CD4-positive, alpha-beta T cell treated with Interferon alpha-2 for 1 hour (primary cell): ENCODE measurements around the gene TRMT2B.
"Not testable (repeated sequence)": the region's sequence is repeated elsewhere in the genome, so short reads cannot be mapped to it uniquely, and the experiment has no call there.

Source experiments
- DNase-seq, 2 donors: peaks; one replicate each; pipeline ENCODE4 v3.0.0-alpha.2; 2020 to 2022

The TRMT2B gene

DNA sequence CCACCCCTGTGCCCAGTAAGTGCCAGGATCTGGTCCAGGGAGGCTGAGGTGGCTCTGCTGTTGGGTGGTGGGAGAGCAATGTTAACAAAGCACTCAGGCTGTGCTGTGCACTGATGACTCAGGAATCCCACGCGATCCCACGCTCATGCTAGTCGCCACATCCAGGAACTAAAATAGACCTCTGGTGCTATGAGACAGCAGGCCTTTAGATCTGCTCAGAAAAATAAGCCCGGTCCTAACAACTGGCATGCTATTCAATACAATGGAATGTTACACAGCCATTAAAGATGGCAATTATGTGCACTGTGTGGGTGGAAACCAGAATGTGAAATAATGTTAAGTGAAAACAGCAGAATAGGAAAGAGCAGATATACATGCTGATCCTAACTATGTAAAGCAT lies 56.4 kb downstream of the TRMT2B start:
- DNase-seq = no peak

DNA sequence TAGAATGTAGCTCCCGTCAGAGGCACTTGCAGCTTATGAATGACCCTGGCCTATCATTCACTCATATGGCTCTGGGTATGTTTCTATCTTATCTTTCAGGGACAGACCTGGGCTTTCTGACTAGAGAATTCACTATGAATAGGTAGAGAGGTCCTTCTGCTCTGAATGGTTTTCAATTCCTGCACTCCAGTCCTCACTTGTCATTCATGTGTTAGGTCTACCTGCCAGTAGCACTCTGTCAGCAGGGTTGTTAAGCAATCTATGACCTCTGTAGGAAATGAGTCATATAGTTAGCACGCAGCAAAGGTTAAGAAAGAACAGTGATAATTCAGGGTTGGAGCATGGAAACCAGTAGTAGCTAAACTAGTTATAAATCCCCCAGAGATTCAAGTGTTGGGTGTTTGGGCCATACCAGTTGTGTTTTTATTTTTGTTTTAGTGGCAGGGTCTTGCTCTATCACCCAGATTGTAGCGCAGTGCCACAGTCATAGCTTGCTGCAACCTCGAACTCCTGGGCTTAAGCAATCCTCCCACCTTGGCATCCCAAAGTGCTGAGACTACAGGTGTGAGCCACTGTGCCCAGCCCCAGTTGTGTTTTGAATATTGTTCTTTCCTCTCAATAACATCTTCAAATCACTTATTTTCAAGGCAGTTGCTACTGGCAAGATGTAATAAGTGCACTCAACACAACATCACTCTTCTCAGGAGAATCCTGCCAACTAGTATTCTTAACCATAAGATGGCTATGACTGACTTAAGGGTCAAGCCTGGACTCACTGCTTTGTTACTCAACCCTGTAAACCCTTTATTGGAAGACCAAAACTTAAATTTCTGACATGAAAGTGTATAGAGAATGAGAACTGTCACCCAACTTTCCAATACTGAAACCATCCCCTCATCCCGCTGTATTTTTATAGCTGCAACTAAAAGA lies 57.3 kb downstream of the TRMT2B start:
- no peak for DNase-seq

DNA sequence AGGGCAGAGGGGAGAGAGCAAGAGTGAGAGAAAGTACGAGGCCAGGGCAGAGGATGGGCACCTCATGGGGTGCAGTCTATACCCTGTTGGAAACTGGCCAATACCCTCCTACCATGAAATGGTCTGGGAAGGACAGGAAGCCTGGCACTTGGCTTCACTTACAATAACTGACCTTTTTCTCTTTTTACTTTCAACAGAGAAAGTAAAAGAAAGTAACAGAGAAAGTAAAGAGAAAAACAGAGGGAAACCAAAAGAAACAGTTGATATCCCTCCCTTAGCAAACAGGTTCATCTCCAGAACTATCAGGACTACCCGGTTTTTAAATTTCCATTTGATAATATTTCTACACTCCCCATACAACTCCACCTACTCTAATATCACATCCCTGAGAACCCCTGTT lies 61.8 kb downstream of the TRMT2B start:
- DNase-seq = no peak

DNA sequence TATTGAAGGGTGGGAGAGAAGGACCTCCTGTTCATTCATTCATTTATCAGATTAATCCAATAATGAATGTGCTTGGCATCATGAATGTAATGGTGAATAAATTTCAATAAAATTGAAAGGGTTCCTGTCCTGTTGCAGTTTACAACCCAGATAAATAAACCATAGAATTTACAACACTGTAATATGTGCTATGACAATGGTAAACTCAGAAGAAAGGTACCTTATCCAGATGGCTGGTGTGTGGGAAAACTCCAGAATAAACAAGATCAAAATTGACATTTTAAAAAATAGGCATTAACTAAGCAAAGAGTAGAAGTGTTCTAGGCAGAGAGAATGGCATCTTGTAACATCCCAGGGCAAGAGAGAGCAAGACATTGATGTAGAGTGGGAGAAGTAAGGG lies 67.1 kb downstream of the TRMT2B start:
- no peak for DNase-seq

DNA sequence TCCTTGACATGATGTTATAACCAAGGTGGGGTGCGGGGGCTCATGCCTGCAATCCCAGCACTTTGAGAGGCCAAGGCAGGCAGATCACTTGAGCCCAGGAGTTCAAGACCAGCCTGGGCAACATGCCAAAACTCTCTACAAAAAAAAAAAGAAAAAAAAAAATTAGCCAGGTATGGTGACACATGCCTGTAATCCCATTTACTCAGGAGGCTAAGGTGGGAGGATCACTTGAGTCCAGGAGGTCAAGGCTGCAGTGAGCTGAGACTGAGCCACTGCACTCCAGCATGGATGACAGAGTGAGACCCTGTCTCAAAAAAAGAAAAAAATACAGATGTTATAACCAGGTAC lies 70.4 kb downstream of the TRMT2B start:
- DNase-seq = not testable (repeated sequence)

DNA sequence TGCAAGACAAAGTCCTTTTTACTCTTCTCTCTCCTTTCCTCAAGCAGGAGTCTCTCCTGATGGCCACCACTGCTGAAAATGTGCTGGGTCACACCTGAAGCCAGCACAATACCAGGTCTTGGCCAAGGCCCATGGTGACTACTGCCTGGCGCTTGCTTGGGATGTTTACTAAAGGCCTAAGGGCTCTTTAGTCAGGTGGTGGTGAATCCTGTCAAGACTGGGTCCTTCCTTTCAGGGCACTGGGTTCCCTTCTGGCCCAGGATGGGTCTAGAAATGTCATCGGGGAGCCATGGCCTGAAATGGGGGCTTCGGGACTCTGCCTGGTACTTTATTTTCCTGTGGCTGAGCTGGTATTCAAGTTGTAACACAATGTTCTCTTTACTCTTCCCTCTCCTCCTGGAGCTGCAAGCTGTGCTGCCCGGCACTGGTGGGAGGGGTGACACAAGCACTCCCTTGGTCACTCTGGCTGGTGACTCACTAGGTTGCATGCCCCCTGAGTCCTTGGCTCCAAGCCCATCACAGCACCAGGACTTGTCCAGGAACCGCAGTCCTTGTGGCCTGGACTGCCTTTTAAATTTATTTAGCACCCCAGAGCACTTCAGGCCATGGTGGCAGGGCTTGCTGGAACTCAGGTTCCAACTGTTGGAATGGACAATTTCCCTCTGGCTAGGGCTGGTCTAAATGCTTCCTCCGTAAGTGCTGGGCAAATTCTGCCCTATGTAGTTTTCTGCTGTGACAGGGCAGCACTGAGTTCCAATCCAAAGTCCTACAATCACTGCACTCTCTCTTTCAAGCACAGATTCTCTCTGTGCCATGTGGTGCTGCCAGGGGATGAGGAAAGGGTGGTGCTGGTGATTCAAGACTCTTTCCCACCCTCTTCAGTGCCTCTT lies 71.1 kb downstream of the TRMT2B start:
- DNase-seq = no peak

DNA sequence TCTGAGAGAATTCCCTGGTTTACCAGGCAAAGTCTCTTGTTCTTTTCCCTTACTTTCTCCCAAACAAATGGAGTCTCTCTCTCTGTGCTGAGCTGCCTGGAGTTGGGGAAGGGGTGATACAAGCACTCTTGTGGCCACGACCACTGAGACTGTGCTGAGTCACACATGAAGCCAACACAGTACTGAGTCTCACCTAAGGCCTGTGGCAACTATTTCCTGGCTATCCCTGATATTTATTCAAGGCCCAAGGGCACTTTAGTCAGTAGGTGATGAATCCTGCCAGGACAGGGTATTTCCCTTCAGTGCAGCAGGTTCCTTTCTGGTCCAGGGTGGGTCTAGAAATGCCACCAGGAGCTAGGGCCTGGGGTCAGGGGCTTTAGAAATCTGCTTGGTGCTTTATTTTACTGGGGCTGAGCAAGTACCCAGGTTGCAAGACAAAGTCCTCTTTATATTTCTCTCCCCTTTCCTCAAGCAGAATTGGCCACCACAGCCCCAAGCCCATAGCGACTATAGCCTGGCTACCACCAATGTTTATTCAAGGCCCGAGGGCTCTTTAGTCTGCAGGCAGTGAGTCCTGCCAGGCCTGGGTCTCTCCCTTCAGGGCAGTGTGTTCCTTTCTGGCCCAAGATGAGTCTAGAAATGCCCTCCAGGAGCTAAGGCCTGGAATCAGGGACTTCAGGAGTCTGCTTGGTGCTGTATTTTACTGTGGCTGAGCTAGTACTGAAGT lies 71.9 kb downstream of the TRMT2B start:
- DNase-seq = no peak

DNA sequence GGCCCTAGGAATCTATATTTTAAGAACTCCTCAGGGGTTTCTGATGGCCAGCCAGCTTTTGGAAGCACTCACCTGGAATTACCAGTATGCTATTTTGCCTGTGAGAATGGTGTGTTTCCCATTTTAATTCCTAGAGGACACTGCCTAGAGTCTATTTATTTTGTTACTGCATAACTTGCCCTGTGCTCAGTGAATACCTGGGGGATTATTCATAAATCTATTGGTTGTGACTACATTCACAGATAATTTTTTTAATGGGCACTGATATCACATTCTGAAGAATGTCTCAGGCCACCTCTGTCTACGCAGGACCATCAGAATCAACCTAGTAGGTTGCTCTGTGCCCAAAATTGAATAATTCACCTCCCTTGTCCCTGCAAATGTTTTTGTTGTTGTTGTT lies 75.7 kb downstream of the TRMT2B start:
- DNase-seq = no peak

DNA sequence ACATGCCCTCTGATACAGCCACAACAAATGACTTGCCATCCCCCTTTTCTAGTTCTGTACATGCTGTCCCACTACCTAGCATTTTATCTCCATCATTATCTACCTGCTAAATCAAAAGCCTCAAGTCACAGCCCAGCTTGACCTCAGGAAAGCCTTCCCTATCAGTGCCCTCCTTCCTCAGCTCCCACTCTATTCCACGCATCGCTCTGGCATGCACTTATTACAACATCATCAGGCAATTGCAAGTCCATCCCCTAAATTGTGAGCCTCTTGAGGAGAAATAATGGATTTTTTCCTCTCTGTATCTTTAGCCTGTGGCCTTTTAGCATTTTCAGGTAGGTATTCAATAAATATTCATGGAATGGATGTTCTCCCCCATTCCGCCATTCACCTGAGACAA lies 76.7 kb downstream of the TRMT2B start:
- DNase-seq = no peak

DNA sequence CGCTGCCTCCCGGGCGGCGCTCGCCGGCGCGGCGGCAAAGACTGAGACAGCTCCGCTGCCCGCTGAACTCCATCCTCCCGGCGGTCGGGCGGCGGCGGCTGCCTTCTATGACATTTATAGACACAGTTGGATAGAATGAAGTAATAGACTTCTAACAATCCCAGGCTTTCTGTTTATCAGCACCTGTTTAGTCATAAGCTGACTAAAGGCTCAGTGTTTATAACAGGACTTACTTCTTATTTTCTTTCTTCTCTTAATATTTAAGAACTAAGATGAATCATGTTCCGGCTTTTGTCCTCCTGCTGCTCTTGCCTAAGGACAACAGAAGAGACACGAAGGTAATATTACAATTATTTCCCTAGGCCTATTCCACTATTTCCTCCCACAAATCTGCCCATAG lies 78.5 kb downstream of the TRMT2B start:
- no peak for DNase-seq

DNA sequence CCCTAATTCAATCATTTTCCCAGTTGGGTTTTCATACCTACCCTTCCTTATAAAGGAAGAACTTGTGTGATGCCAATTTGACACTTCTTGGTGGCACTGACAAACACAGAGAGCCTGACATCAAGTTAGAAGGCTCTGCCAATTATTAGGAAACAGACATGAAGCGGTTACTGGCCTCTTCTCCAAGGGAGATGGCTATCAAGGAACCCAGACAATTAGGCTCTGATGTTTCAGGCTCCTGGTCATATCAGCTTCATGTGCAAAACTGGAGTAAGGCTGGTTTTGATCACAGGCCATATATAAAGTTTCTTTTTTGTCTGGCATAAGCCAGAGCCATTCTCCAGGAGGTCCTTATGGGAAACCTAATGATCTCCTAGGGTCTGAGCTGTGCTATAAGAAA lies 82.0 kb downstream of the TRMT2B start:
- DNase-seq = no peak

DNA sequence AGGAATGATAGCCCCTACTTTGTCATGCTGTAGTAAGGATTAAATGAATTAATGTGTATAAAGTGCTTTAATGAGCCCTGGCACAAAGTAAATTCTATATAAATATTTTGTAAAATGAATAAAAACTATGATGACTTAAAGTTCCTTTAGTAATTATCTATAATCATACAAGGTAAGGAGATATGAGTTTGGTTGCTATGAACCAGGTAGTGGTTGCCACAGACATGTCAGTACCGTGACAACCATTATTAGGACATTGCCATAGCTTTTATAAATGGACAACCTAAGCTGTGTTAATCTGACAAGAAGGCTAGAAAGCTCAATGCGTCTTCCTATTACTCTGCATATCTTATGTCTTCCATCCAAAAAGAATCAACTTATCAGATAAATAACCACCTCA lies 82.5 kb downstream of the TRMT2B start, which contains the start of gene ARL13A:
TSS of gene ARL13A (plus strand) at position 301 of the 400 bp plus-strand sequence. CDS start 3,982 bp downstream, outside the sequence.
- no peak for DNase-seq

DNA sequence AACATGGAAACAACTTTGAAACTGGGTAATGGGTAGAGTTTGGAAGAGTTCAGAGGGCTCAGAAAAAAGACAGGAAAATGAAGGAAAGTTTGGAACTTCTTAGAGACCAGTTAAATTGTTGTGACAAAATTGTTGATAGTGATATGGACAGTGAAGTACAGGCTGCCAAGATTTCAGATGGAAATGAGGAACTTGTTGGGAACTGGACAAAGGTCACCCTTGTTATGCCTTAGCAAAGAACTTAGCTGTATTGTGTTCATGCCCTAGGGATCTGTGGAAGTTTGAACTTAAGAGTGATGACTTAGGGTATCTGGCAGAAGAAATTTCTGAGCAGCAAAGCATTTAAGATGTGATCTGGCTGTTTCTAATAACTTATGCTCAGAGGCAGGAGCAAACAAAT lies 87.5 kb downstream of the TRMT2B start:
- DNase-seq = no peak

DNA sequence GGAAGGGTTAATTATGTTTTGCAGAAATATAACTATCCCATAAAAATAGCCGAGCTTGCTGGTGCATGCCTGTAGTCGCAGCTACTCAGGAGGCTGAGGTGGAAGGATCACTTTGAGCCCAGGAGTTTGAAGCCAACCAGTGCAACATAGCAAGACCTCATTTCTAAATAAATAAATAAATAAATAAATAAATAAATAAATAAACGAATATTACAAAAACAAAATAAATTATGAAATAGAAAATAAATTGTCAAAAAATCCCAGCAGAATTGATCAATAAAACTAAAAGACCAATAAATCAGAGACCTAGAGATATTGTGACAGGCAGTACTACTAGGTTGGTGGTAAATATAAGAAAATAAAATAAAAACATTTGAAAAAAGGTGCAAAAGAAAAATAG lies 89.1 kb downstream of the TRMT2B start:
- no peak for DNase-seq
